ENCODE results near the gene BIRC2. TPM values are rescaled to one million over a fixed set of nuclear protein-coding genes. Genes with fewer than 3 reads are reported as not detected.

Gene BIRC2
- total RNA-seq, 1 experiment from 2014 or later, result 28.2 TPM

DNA sequence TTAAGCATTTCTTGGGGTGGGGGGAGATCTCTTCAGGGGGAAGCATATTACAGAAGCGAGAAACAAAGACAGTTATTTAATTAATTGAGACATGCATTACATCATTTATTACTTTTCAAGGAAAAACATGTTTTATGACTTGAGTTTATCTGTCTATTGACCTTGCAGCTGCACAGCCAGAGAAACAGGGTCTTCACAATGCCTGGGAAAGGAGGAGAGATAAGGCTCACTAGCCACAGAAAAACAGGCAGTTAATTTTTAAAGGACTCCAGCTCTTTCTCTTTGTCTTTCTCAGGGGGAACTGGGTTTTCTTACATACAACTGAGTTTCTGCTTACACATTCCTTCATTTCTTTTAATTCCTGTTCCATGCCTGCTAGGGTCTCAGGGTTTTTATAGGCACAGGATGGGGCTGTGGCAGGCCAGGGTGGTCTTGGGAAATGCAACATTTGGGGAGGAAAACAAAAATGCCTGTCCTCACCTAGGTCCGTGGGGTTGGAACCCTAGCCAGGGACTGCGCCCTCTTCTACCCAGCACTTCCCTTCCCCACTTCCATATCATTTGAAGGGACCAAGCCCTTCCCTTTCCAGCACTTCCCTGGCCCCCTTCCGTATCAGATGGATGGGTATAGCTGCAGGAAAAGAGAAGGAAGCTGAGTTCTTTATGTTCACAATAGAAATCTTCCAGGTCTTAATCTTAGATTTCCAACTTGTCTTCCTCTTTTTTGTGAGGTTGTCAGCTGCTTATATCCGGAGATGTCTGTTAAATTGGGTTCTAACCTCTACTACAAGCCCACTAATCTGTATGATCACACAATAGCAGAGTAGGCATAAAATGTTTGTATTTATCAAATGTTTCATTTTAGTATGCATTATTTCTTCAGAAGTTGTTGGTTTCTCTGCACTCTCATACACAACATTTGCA, 38.3 kb downstream of the BIRC2 start:
- no peaks in the 10 kb centered on the region for H3K79me1 ChIP-seq (ENCODE audit: insufficient read depth, low read depth, low read length, poor library complexity, severe bottlenecking)
- no peak overlapping the region for H2BK5ac ChIP-seq (ENCODE audit: insufficient read length, low read length)
- H3K56ac ChIP-seq (ENCODE audit: insufficient read length, low read depth, low read length), result no peak overlapping the region
- H3K27ac ChIP-seq (ENCODE audit: insufficient read length, low read depth, low read length), result no peak overlapping the region
- H3K14ac ChIP-seq (ENCODE audit: insufficient read depth, low read length), result no peak overlapping the region
- H2AK5ac ChIP-seq (ENCODE audit: insufficient read length, low read length), result no peak overlapping the region
- H3K23me2 ChIP-seq (ENCODE audit: insufficient read length, low read depth, low read length, poor library complexity, severe bottlenecking), result no peaks in the 10 kb centered on the region
- no peak overlapping the region for H3K9ac ChIP-seq (ENCODE audit: extremely low read depth, insufficient read length, low read length)
- no peak overlapping the region for H2BK20ac ChIP-seq (ENCODE audit: low read depth, low read length, poor library complexity, severe bottlenecking)
- H4K5ac ChIP-seq (ENCODE audit: insufficient read length, low read depth, low read length), result no peak overlapping the region
- H3K79me2 ChIP-seq (ENCODE audit: insufficient read depth, low read length), result no peaks in the 10 kb centered on the region
- no CpG with 5 or more reads among the region's 5 CpGs for WGBS (ENCODE audit: extremely low coverage, insufficient read length, low lambda C conversion rate)
- no peak overlapping the region for H2BK15ac ChIP-seq (ENCODE audit: low read depth, low read length)
- no peak overlapping the region for H3K18ac ChIP-seq (ENCODE audit: insufficient read length, low read depth, low read length)
- no peak overlapping the region for H4K8ac ChIP-seq (replicated peaks; ENCODE audit: insufficient read length, low read depth, low read length)
- Mint-ChIP-seq H3K4me1 (peaks cover 16 to 19% of the 10 kb centered on the region in 2 experiments), H3K36me3 (ENCODE audit: insufficient read depth in 1 of 3, low read depth in 3 of 3) (peaks cover 2 to 32% (median 21%) of the 10 kb centered on the region in 3 experiments; a peak in 5 of 7 replicates), H3K4me3 (no peak overlapping the region), H3K27ac (peak overlapping the region in 2 of 3 experiments; percentile 5 to 30; a peak in 4 of 7 replicates), H3K27me3 (ENCODE audit: low read depth) (no peaks in the 10 kb centered on the region), H3K9me3 (no peaks in the 10 kb centered on the region)
- H3K23ac ChIP-seq (ENCODE audit: insufficient read length, low read depth, low read length), result no peak overlapping the region
- H4K91ac ChIP-seq (ENCODE audit: insufficient read length, low read depth, low read length), result no peak overlapping the region
- H3K27me3 ChIP-seq (ENCODE audit: insufficient read depth, low read length), result no peaks in the 10 kb centered on the region
- H2AFZ ChIP-seq (ENCODE audit: low read length), result no peak overlapping the region
- H4K20me1 ChIP-seq (ENCODE audit: control insufficient read depth, insufficient read depth, insufficient read length), result no peaks in the 10 kb centered on the region
- H2BK12ac ChIP-seq (ENCODE audit: insufficient read length, low read depth, low read length), result no peak overlapping the region
- no peak overlapping the region for H3T11ph ChIP-seq (ENCODE audit: low read length)
- no peaks in the 10 kb centered on the region for H3K4me1 ChIP-seq (ENCODE audit: insufficient read depth, low read length)
- no peak overlapping the region for H3K4me2 ChIP-seq (ENCODE audit: insufficient read depth, insufficient read length, low read length)
- H2BK120ac ChIP-seq (ENCODE audit: low read depth, low read length, poor library complexity, severe bottlenecking), result no peak overlapping the region
- no peak for TF ChIP-seq CTCF (conservative IDR thresholded peaks at IDR 0.05)
- no peak overlapping the region for H3K4ac ChIP-seq (ENCODE audit: low read depth, low read length)
- no peak for DNase-seq
- H3K9me3 ChIP-seq (ENCODE audit: control insufficient read depth, low read depth, low read length), result no peaks in the 10 kb centered on the region
